GM19193 (cell line): ENCODE measurements around the gene GRM3.

Source experiments
- POLR2A ChIP-seq: IDR thresholded peaks from 4 replicates; pipeline ENCODE4 v1.6.1; 2011; ENCODE audit not compliant: insufficient read depth, insufficient read length; ENCODE audit errors: extremely low read depth

Gene GRM3

GRCh38 chr7:86793136-86793535 is 149.4 kb downstream of the GRM3 start:
- TF ChIP-seq POLR2A: no peak

- TF ChIP-seq POLR2A: no peak
These were observed 171.1 kb downstream of the GRM3 start for GRCh38 chr7:86814661-86815379.

DNA sequence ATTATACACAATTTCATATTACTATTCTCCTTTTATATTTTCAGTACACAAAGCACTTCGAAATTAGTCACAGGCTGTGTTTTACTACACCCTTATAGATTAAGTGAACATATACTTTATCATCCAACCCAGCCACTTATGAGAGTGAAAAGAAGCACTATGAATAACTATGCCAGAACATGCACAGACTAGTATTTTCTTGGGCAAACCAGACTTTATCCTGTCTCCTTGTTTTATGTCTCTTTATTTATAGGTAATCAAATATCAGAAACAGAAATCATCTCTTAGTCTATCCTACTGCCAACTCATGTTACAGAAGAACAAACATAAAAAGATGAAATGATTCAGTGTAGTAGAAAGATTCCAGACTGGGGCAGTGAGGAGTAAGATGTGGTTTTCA is 171.8 kb downstream of the GRM3 start:
- TF ChIP-seq POLR2A: no peak

GRCh38 chr7:86818903-86819302 is 175.2 kb downstream of the GRM3 start:
- TF ChIP-seq POLR2A: no peak

GRCh38 chr7:86823769-86824168 is 180.1 kb downstream of the GRM3 start:
- no peak for TF ChIP-seq POLR2A

DNA sequence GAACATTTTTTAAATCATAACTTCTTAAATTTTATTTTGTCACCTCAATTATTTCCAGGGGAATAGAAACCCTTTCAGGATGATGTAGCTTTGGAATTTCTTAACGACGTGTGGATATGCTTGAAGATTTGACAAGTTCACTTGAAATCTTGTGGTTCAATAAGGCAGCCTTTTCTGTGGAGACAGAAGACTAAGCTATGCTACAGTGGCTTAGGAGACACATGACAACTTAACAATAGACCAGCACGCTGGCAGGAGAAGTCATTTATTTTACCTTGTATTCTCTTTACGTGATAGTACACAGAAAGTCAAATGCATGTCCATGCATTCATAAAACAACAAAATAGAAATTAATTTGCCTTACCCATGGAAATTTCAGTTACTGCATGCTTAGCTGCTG is 181.6 kb downstream of the GRM3 start:
- TF ChIP-seq POLR2A: no peak

DNA sequence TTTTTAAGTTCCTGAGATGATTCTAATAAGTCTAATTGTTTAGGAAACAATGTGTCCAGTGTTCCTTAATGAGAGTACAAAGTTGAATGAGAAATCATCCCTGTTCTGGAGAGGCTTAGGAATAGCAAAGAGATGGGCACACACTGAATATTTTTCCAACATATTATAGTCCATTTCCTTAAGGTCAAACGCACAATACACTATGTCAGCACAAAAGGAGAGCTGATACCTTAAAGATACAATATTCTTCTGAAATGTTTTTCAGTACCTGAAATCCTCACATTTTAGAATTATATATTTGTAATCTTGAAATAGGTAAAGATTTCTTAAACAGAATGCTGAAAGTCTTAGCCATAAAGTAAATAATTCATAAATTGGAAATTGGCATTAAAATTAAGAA is 183.2 kb downstream of the GRM3 start:
- TF ChIP-seq POLR2A: no peak

- no peak for TF ChIP-seq POLR2A
These were observed 189.7 kb downstream of the GRM3 start for GRCh38 chr7:86833360-86833759.

DNA sequence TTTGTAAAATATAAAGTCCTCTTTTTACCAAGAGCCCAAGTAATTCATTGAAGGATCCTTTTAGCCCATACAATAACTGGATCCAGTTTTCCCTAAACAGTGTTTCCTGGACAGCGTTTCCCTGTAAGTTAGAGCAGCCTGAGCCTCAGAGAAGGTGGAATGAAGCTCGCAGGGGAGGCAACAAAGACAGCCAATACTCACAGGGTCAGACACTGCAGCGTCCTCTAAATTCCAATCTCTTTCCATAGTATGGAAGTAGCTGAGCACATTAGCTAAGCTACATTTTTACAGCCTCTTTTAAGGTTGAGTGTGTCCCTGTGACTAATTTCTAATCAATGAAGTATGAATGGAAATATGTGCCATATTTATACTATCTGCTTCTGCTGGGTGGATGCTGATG is 193.5 kb downstream of the GRM3 start:
- TF ChIP-seq POLR2A: no peak

DNA sequence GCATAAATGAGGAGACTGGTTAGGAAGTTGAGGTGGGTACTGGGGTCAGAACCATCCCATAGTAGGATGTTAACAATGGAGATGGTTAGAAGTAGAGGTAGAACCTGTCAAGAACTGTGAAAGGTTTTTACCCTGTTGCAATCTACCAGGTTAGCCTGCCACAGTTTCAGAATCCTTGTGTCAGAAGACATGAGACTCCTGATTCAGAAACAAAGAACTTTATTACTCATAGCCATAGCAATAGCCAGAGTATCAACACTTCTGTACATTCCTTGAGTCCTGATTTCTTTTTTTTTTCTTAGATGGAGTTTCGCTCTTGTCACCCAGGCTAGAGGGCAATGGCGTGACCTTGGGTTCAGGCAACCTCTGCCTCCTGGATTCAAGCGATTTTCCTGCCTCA is 200.9 kb downstream of the GRM3 start:
- no peak for TF ChIP-seq POLR2A

- no peak for TF ChIP-seq POLR2A
These were observed 202.9 kb downstream of the GRM3 start for GRCh38 chr7:86846494-86847190.

GRCh38 chr7:86848226-86848625 is 204.5 kb downstream of the GRM3 start:
- TF ChIP-seq POLR2A: no peak

DNA sequence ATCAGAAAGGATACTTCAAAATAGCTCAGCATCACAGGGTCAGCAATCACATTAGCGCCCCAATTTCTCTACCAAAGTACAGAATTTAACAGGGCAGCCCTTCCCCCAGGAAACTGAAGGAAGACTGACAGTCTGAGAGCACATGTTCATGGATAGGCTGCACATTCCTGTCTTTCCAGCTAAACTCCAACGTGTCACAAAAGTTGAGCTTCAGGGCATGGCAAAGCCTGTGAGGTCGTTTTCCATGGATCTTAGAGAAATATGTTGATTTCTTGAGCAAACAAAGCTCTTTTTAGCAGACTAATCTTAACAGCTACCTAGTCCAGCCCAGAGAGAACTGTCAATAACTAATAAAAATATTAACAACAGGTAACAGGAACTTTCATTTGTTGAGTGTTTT is 207.9 kb downstream of the GRM3 start:
- no peak for TF ChIP-seq POLR2A

DNA sequence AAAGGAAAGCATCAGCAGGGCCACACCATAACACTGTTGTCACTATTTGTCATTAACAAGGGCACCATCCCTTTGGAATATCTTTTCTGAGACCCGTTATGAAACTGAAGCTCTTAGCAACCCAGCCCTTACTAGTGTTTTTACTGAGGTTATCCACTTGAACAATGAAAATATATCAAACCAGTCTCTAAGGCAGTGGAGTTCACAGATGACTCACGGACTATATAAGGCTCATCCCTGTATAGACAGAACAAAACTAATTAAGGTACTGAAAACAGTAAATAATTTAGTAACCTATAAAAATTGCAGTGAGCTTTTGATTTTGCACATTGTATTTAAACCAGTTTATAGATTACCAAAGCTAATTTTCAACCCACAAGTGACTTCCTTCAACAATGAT is 219.7 kb downstream of the GRM3 start:
- TF ChIP-seq POLR2A: no peak

DNA sequence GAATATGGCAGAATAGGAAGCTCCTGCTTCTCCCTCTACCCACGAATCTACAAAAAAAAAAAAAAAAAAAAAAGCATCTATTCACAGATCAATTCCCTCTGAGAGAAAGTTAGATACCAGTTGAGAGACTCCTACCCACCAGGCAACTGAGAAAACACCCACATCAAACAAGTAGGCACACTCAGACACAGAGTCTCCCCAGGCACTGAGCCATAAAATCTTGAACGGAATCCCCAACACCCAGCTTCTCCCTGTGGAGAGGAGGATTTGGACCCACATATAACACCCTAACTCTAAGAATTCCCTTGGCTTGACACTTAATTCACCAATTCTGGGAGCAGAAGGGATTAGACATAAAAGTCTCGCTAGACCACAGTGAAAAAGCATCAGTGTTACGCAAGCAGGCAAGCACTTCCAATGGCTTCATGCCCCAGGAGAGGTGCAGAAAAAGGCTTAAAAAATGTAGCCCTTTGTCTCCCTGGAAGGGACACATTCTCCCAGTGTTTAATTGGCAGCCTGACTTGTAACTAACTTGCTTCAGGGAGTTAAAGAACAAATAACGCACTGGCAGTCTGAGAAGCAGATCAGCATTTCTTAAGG is 223.6 kb downstream of the GRM3 start:
- TF ChIP-seq POLR2A: no peak

DNA sequence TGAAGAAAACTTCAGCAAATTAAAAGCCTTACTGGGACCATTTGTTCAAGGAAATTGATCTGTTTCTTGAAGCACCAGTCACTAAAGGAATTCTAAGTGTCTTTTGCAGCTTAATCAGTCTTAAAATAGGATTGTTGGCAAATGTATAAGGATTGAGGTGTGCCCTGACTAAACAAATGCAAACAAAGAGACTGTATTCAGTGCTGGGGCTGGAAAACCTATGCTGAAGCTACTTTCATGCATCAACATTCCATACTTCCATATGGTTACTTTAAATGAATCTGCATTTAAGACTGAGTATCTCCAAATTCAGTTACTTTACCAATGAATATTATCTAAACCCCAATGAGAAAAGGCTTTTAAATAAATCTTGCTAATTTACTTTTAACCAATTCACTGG is 232.4 kb downstream of the GRM3 start:
- no peak for TF ChIP-seq POLR2A

- no peak for TF ChIP-seq POLR2A
These were observed 240.4 kb downstream of the GRM3 start for GRCh38 chr7:86884152-86884551.

GRCh38 chr7:86889501-86889900 is 245.8 kb downstream of the GRM3 start:
- no peak for TF ChIP-seq POLR2A
